ENCODE measurements around the gene MIDN. TPM values are rescaled to one million over a fixed set of nuclear protein-coding genes. Genes with fewer than 3 reads are reported as not detected.
A peak's percentile ranks its signal among the peaks of the same experiment; 100 is the strongest.
"Not testable (repeated sequence)": the region's sequence is repeated elsewhere in the genome, so short reads cannot be mapped to it uniquely, and the experiment has no call there.

MIDN gene
- 125 and 128 TPM in 2 replicates for total RNA-seq (2022)
- percentile 87 among the genes with signal in this experiment for Bru-seq, nascent RNA
- percentile 98 among the genes with signal in this experiment for BruChase-seq, experiment 1, labeled RNA remaining after a 2-hour chase
- BruChase-seq, experiment 2, labeled RNA remaining after a 6-hour chase = percentile 92 among the genes with signal in this experiment
- long read RNA-seq, partial matches to known transcripts = 15 of 21 reads
- long read RNA-seq, other reads (novel, unspliced or antisense) = 1 of 21 reads

DNA sequence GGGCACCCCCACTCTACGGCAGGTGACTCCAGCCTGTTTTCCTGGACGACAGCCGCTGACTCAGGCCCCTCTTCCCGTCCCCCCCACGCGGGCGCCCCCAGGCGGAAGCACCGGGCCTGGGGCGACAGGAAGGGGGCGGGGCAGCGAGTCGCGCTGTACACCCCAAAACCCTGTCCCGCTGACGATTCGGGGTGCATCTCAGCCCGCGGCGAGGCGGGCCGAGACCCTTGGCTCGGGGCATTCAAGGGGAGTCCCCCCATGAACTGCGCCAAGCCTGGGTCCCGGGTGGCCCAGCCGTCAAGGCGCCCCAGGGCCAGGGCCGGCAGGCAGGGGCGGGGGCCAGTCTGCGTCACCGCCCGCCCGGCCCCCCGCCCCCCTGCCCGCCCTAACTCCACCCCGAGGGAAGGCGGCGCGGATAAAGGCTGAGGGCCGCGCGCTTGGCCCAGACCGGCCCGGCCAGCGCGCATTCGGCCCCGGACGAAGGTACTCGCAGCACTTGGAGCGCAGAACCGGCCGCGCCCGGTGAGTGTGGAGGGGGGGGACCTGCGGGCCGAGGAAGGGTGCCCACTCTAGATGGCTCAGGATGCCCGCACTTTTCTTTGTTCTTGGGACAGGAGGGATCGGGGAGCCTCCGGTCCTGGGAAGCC lies at the start of gene MIDN:
Gene MIDN, plus strand, starts transcription at position 445 of the 647 bp plus-strand sequence. CDS start 1,714 bp downstream, outside the sequence.
- CTCF ChIA-PET = no interaction called here
- H3K27me3 Mint-ChIP-seq (ENCODE audit: insufficient read depth, unreplicated experiment) = no peaks in the 10 kb centered on the region
- H3K4me3 Mint-ChIP-seq (ENCODE audit: unreplicated experiment) = peak within 1 kb of the TSS; percentile 96
- Histone ChIP-seq H3K9me3 (no peaks in the 10 kb centered on the region), H3K4me3 (ENCODE audit: low read depth, low read length) (peak within 1 kb of the TSS; percentile 88), H3K27me3 (replicated peaks; ENCODE audit: control insufficient read depth, insufficient read depth, low read length) (no peaks in the 10 kb centered on the region), H3K36me3 (ENCODE audit: control insufficient read depth, insufficient read depth, low read length) (peaks cover 4% of the 10 kb centered on the region), H3K4me1 (peaks cover 30% of the 10 kb centered on the region)
- H3K4me1 Mint-ChIP-seq (ENCODE audit: low read depth, unreplicated experiment) = peaks cover under 1% of the 10 kb centered on the region
- H3K9me3 Mint-ChIP-seq (ENCODE audit: unreplicated experiment) = no peaks in the 10 kb centered on the region
- H3K36me3 Mint-ChIP-seq (ENCODE audit: insufficient read depth, unreplicated experiment) = peaks cover 60% of the 10 kb centered on the region
- intact Hi-C loops (cut with micrococcal nuclease; ENCODE audit: unreplicated experiment) = no loop called here
- TF ChIP-seq, protein P1, sequence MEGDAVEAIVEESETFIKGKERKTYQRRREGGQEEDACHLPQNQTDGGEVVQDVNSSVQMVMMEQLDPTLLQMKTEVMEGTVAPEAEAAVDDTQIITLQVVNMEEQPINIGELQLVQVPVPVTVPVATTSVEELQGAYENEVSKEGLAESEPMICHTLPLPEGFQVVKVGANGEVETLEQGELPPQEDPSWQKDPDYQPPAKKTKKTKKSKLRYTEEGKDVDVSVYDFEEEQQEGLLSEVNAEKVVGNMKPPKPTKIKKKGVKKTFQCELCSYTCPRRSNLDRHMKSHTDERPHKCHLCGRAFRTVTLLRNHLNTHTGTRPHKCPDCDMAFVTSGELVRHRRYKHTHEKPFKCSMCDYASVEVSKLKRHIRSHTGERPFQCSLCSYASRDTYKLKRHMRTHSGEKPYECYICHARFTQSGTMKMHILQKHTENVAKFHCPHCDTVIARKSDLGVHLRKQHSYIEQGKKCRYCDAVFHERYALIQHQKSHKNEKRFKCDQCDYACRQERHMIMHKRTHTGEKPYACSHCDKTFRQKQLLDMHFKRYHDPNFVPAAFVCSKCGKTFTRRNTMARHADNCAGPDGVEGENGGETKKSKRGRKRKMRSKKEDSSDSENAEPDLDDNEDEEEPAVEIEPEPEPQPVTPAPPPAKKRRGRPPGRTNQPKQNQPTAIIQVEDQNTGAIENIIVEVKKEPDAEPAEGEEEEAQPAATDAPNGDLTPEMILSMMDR (IDR thresholded peaks at IDR 0.05; ENCODE audit: insufficient read depth in 1 of 2, low read depth in 1 of 2, low read length in 1 of 2, severe bottlenecking in 1 of 2, unreplicated experiment in 1 of 2) = no peak
- POLR2A ChIA-PET = interaction anchor here (1.0 to 1.6 kb wide), 3 partner anchors 17 to 21 kb away, joined by 3 to 21 read pairs (median 4); partner anchors contain the start of gene CIRBP
- no TSS peak for BruUV-seq (replicated peaks)
- peak; percentile 79 to 85 for DNase-seq
- H3K27ac Mint-ChIP-seq (ENCODE audit: unreplicated experiment) = peak within 1 kb of the TSS; percentile 75

DNA sequence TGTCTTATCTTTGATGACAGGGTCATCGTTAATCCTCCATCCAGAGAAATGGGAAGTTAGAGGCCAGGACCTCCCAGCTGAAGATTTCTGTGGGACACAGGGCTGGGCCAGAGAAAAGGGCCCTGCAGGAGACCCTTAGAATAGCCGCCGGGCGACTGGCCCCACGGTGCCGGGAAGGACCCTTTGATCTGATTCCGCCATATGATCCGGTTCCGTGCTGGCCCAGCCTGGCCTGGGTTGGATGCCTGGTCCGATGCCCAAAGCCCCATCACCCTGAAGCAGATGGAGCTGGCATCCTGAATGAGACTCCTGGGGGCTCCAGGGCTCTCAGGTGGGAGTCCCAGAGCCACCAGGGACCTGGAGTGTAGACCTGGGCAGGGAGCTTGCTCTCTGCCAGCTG lies 48.9 kb upstream of the MIDN start:
- Histone ChIP-seq H3K9me3 (no peaks in the 10 kb centered on the region), H3K4me3 (ENCODE audit: low read depth, low read length) (no peak overlapping the region), H3K27me3 (replicated peaks; ENCODE audit: control insufficient read depth, insufficient read depth, low read length) (no peaks in the 10 kb centered on the region), H3K4me1 (peaks cover 5% of the 10 kb centered on the region; the same call in 1 of the 2 replicates), H3K36me3 (ENCODE audit: control insufficient read depth, insufficient read depth, low read length) (no peaks in the 10 kb centered on the region)
- Mint-ChIP-seq H3K9me3 (ENCODE audit: unreplicated experiment) (no peaks in the 10 kb centered on the region), H3K4me1 (ENCODE audit: low read depth, unreplicated experiment) (peaks cover 10% of the 10 kb centered on the region), H3K36me3 (ENCODE audit: insufficient read depth, unreplicated experiment) (no peaks in the 10 kb centered on the region), H3K27me3 (ENCODE audit: insufficient read depth, unreplicated experiment) (no peaks in the 10 kb centered on the region), H3K27ac (ENCODE audit: unreplicated experiment) (no peak overlapping the region), H3K4me3 (ENCODE audit: unreplicated experiment) (no peak overlapping the region)
- CTCF ChIA-PET = no interaction called here
- no TSS peak for BruUV-seq (replicated peaks)
- intact Hi-C loops (cut with micrococcal nuclease; ENCODE audit: unreplicated experiment) = no loop called here
- TF ChIP-seq, protein P1 (IDR thresholded peaks at IDR 0.05; ENCODE audit: insufficient read depth in 1 of 2, low read depth in 1 of 2, low read length in 1 of 2, severe bottlenecking in 1 of 2, unreplicated experiment in 1 of 2) = no peak
- POLR2A ChIA-PET = no interaction called here
- no peak for DNase-seq

DNA sequence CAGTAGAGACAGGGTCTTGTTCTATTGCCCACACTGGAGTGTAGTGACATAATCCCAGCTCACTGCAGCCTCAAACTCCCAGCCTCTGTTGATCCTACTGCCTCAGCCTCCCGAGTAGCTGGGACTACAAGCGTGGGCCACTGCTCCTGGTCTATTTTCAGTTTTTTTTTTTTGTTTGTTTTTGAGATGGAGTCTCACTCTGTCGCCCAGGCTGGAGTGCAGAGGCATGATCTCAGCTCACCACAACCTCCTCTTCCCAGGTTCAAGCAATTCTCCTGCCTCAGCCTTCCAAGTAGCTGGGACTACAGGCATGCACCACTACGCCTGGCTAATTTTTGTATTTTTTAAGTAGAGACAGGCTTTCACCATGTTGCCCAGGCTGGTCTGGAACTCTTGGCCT lies 47.8 kb upstream of the MIDN start:
- H3K36me3 Mint-ChIP-seq (ENCODE audit: insufficient read depth, unreplicated experiment); BruUV-seq (replicated peaks); intact Hi-C loops (cut with micrococcal nuclease; ENCODE audit: unreplicated experiment); H3K4me3 ChIP-seq (ENCODE audit: low read depth, low read length); H3K9me3 Mint-ChIP-seq (ENCODE audit: unreplicated experiment); H3K9me3 ChIP-seq; H3K4me1 ChIP-seq; H3K4me3 Mint-ChIP-seq (ENCODE audit: unreplicated experiment); POLR2A ChIA-PET; H3K27me3 ChIP-seq (replicated peaks; ENCODE audit: control insufficient read depth, insufficient read depth, low read length); H3K36me3 ChIP-seq (ENCODE audit: control insufficient read depth, insufficient read depth, low read length); DNase-seq; H3K27ac Mint-ChIP-seq (ENCODE audit: unreplicated experiment); H3K27me3 Mint-ChIP-seq (ENCODE audit: insufficient read depth, unreplicated experiment): not testable (repeated sequence)
- CTCF ChIA-PET = interaction anchor here (0.6 kb wide), 1 partner anchor 11 kb away, joined by 3 read pairs; no protein-coding TSS in a partner anchor
- H3K4me1 Mint-ChIP-seq (ENCODE audit: low read depth, unreplicated experiment) = peaks cover 10% of the 10 kb centered on the region

All from Caco-2 (cell line).